ENCODE data around the gene KRTAP10-5. TPM values are rescaled to one million over a fixed set of nuclear protein-coding genes. Genes with fewer than 3 reads are reported as not detected.
A peak's percentile ranks its signal among the peaks of the same experiment; 100 is the strongest.

The KRTAP10-5 gene
- total RNA-seq, 3 donors from 2014 or later (not counting 1 experiment from before 2014, with no cell fraction given) = not detected

DNA sequence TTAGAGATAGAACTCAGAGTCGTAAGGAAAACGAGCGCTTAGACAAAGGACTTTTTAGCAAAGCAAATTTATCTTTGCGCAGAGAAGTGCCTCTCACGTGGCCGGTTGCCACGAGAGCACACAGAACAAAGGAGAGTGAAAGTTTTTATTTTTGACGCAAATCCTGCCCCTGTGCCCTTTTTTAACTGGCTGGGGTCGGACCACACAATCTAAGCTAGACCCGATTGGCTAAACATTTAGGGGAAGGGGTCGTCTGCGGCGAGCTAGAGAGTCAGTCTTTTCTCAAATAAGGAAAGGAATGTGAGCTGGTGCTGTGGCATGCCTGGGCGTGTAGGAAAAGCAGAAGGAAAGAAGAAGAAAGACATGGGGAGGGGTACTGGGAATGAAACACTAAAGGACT, 31.5 kb downstream of the KRTAP10-5 start:
- Histone ChIP-seq H3K4me1 (ENCODE audit: control insufficient read depth, insufficient read depth, low read length) (peaks cover 7% of the 10 kb centered on the region), H3K9me3 (ENCODE audit: control insufficient read depth, insufficient read depth, low read length) (peaks cover 6% of the 10 kb centered on the region), H3K4me3 (ENCODE audit: low read length) (no peak overlapping the region), H3K36me3 (ENCODE audit: control insufficient read depth, insufficient read depth, low read length) (no peaks in the 10 kb centered on the region), H3K27me3 (ENCODE audit: control insufficient read depth, insufficient read depth, low read length) (no peaks in the 10 kb centered on the region), H3K27ac (ENCODE audit: low read length) (no peak overlapping the region)
- WGBS (ENCODE audit: insufficient coverage) = 71% methylated on average over 14 of the region's 14 CpGs
- Mint-ChIP-seq H3K27me3 (ENCODE audit: low read depth in 2 of 2) (peaks cover 0 to 6% of the 10 kb centered on the region in 2 donors), H3K27ac (no peak overlapping the region), H3K36me3 (peaks cover 17% of the 10 kb centered on the region), H3K4me3 (no peak overlapping the region), H3K4me1 (peaks cover 22 to 32% of the 10 kb centered on the region in 2 donors), H3K9me3 (peaks cover 6 to 16% of the 10 kb centered on the region in 2 donors)
- DNase-seq = no peak
- TF ChIP-seq, protein P1, sequence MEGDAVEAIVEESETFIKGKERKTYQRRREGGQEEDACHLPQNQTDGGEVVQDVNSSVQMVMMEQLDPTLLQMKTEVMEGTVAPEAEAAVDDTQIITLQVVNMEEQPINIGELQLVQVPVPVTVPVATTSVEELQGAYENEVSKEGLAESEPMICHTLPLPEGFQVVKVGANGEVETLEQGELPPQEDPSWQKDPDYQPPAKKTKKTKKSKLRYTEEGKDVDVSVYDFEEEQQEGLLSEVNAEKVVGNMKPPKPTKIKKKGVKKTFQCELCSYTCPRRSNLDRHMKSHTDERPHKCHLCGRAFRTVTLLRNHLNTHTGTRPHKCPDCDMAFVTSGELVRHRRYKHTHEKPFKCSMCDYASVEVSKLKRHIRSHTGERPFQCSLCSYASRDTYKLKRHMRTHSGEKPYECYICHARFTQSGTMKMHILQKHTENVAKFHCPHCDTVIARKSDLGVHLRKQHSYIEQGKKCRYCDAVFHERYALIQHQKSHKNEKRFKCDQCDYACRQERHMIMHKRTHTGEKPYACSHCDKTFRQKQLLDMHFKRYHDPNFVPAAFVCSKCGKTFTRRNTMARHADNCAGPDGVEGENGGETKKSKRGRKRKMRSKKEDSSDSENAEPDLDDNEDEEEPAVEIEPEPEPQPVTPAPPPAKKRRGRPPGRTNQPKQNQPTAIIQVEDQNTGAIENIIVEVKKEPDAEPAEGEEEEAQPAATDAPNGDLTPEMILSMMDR (IDR thresholded peaks at IDR 0.05) = no peak
- intact Hi-C loops (cut with micrococcal nuclease) = no loop called here
- ATAC-seq = no peak

DNA sequence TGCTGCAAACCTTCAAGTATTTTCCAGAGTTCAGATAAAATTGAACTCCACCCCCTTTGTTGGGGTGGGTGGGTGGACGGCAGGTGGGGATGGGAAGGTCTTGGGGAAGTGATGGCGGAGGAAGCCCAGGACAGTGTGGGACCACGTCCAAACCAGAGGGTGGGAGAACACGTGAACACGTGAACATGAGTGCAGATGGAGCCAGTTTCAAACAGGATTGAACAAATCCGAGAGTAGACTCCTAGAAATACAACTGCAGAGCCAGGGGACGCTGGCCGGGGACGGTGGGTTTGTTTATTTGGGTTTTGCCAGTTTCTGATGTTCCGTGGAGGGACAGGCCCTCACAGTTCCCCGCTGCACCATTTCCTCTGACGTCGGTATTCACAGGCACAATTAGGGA, 32.0 kb downstream of the KRTAP10-5 start:
- peaks cover 0 to 6% of the 10 kb centered on the region in 2 donors for H3K27me3 Mint-ChIP-seq (ENCODE audit: low read depth in 2 of 2)
- peaks cover 6 to 16% of the 10 kb centered on the region in 2 donors for H3K9me3 Mint-ChIP-seq
- H3K27ac Mint-ChIP-seq = peak overlapping the region in 1 of 2 donors; percentile 87
- peaks cover 6% of the 10 kb centered on the region for H3K9me3 ChIP-seq (ENCODE audit: control insufficient read depth, insufficient read depth, low read length)
- H3K4me1 Mint-ChIP-seq = peaks cover 22 to 32% of the 10 kb centered on the region in 2 donors
- no peaks in the 10 kb centered on the region for H3K36me3 ChIP-seq (ENCODE audit: control insufficient read depth, insufficient read depth, low read length)
- no peak overlapping the region for H3K4me3 Mint-ChIP-seq
- no peak overlapping the region for H3K27ac ChIP-seq (ENCODE audit: low read length)
- intact Hi-C loops (cut with micrococcal nuclease) = no loop called here
- H3K36me3 Mint-ChIP-seq = peaks cover 17% of the 10 kb centered on the region
- no peak overlapping the region for H3K4me3 ChIP-seq (ENCODE audit: low read length)
- ATAC-seq (no peak), DNase-seq (no peak)
- 87% methylated on average over 13 of the region's 13 CpGs for WGBS (ENCODE audit: insufficient coverage)
- peaks cover 7% of the 10 kb centered on the region for H3K4me1 ChIP-seq (ENCODE audit: control insufficient read depth, insufficient read depth, low read length)
- no peaks in the 10 kb centered on the region for H3K27me3 ChIP-seq (ENCODE audit: control insufficient read depth, insufficient read depth, low read length)
- TF ChIP-seq, protein P1 (IDR thresholded peaks at IDR 0.05) = no peak

DNA sequence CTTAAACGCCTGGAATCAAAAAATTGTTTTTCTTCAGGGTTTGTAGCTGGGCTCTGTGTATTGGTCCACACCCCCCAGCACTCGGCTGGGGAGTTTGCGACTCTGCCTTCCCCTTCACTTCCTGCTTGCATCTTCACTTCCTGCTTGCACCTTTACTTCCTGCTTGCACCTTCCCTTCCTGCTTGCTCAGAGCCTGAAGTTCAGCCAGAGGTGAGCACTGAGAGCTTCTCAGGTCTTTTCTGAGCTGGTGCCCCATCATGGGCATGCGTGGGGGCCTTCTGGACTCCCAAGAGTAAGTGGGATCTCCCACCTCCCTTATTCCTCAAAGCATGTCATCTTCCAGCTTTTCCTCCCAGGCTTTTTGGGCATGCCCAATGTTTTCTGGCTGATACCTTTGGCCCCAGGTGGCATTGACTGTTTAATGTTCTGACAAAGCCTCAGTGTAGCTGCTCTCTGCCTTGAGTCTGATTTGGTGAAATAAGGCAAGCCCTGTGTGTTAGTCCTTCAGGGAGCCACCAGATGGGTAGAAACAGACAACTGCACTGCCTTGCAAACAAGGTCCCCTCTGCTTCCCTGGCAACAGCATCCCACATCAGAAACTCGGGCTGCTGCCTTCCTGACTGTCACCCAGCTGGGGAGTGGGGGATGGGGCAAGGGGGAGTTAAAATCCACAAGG, 32.6 kb downstream of the KRTAP10-5 start:
- DNase-seq (peak; percentile 13 to 69), ATAC-seq (peak in 2 of 3 donors; percentile 61 to 63)
- H3K27me3 ChIP-seq (ENCODE audit: control insufficient read depth, insufficient read depth, low read length) = no peaks in the 10 kb centered on the region
- H3K36me3 ChIP-seq (ENCODE audit: control insufficient read depth, insufficient read depth, low read length) = no peaks in the 10 kb centered on the region
- H3K4me3 ChIP-seq (ENCODE audit: low read length) = no peak overlapping the region
- 28% methylated on average over 5 of the region's 5 CpGs for WGBS (ENCODE audit: insufficient coverage)
- H3K9me3 ChIP-seq (ENCODE audit: control insufficient read depth, insufficient read depth, low read length) = peaks cover 6% of the 10 kb centered on the region
- Mint-ChIP-seq H3K27me3 (ENCODE audit: low read depth in 2 of 2) (peaks cover 0 to 6% of the 10 kb centered on the region in 2 donors), H3K36me3 (peaks cover 17% of the 10 kb centered on the region), H3K9me3 (peaks cover 6 to 16% of the 10 kb centered on the region in 2 donors), H3K4me3 (peak overlapping the region; percentile 84), H3K4me1 (peaks cover 22 to 32% of the 10 kb centered on the region in 2 donors), H3K27ac (peak overlapping the region; percentile 74 to 87)
- peak overlapping the region; percentile 11 for H3K27ac ChIP-seq (ENCODE audit: low read length)
- peaks cover 7% of the 10 kb centered on the region for H3K4me1 ChIP-seq (ENCODE audit: control insufficient read depth, insufficient read depth, low read length)
- intact Hi-C loops (cut with micrococcal nuclease) = no loop called here
- TF ChIP-seq, protein P1 (IDR thresholded peaks at IDR 0.05) = no peak
